CD4-positive, CD25-positive, alpha-beta regulatory T cell (primary cell): ENCODE data around the gene FAM234A. TPM values are rescaled to one million over a fixed set of nuclear protein-coding genes. Genes with fewer than 3 reads are reported as not detected.

Experiments used
- ATAC-seq, 2 donors: fragments of 150-1000 bp; cut with Tn5 transposase; one replicate each; pipeline ENCODE4 v1.10.0; 2021; ENCODE audit warnings: low read depth in 2 of 2, moderate number of reproducible peaks in 2 of 2, moderate library complexity in 1 of 2
- DNase-seq, 3 donors: peaks; one replicate each; pipeline versions ENCODE4 v3.0.0 to v3.0.0-alpha.2; 2012 to 2022; ENCODE audit warnings: mixed read lengths in 1 of 3
- H3K27ac ChIP-seq: one replicate; pipeline ENCODE4 v1.7.0; 2013; ENCODE audit warnings: mild to moderate bottlenecking, low read length; ENCODE audit not compliant: insufficient read depth, poor library complexity, severe bottlenecking
- H3K27me3 ChIP-seq: one replicate; pipeline ENCODE4 v1.7.0; 2013; ENCODE audit warnings: low read length; ENCODE audit not compliant: control insufficient read depth, insufficient read depth
- H3K36me3 ChIP-seq: one replicate; pipeline ENCODE4 v1.7.0; 2013; ENCODE audit warnings: mild to moderate bottlenecking, low read length, moderate library complexity; ENCODE audit not compliant: control insufficient read depth, insufficient read depth
- H3K4me1 ChIP-seq: 2 replicates; pipeline ENCODE4 v1.7.0; 2013; ENCODE audit warnings: mild to moderate bottlenecking, low read length; ENCODE audit not compliant: insufficient read depth, control insufficient read depth, poor library complexity, severe bottlenecking
- H3K4me3 ChIP-seq: one replicate; pipeline ENCODE4 v1.7.0; 2013; ENCODE audit warnings: low read depth, mild to moderate bottlenecking, low read length, moderate library complexity
- H3K9me3 ChIP-seq, 2 experiments: 1 replicate in 1 of 2; 2 replicates in 1 of 2; pipeline ENCODE4 v1.7.0; 2013; ENCODE audit warnings: low read length in 2 of 2, mild to moderate bottlenecking in 1 of 2, moderate library complexity in 1 of 2; ENCODE audit not compliant: control insufficient read depth in 2 of 2
- H3K27ac Mint-ChIP-seq, 3 donors: one replicate each; pipeline ENCODE4 v1.8.0; 2020 to 2022; ENCODE audit warnings: mild to moderate bottlenecking in 3 of 3, mixed read lengths in 3 of 3, moderate library complexity in 2 of 3
- H3K27me3 Mint-ChIP-seq: one replicate; pipeline ENCODE4 v1.8.0; 2022; ENCODE audit warnings: mild to moderate bottlenecking, mixed read lengths
- H3K36me3 Mint-ChIP-seq: one replicate; pipeline ENCODE4 v1.8.0; 2020; ENCODE audit warnings: mixed read lengths
- H3K4me1 Mint-ChIP-seq, 4 donors: one replicate each; pipeline ENCODE4 v1.8.0; 2020 to 2022; ENCODE audit warnings: mixed read lengths in 4 of 4, mild to moderate bottlenecking in 1 of 4
- H3K4me3 Mint-ChIP-seq, 4 donors: one replicate each; pipeline ENCODE4 v1.8.0; 2020 to 2022; ENCODE audit warnings: mild to moderate bottlenecking in 4 of 4, mixed read lengths in 4 of 4, moderate library complexity in 3 of 4
- H3K9me3 Mint-ChIP-seq, 7 donors: one replicate each; pipeline ENCODE4 v1.8.0; 2020 to 2022; ENCODE audit warnings: mixed read lengths in 7 of 7, mild to moderate bottlenecking in 3 of 7, moderate library complexity in 2 of 7
- polyA plus RNA-seq, 4 donors: library from polyadenylated mRNA; unstranded; fragments of 300-500 nt; fragmentation: Illumina TruSeq; gene quantifications; one replicate each; pipeline ENCODE4 v1.2.3, GENCODE V29; 2021
- total RNA-seq: library from RNA; stranded (reverse); gene quantifications from one replicate; pipeline ENCODE4 v1.2.3, GENCODE V29; 2022

The FAM234A gene
- total and polyA plus RNA-seq, 5 donors from 2014 or later, result 15.3 to 26.5 (median 22.1) TPM

DNA sequence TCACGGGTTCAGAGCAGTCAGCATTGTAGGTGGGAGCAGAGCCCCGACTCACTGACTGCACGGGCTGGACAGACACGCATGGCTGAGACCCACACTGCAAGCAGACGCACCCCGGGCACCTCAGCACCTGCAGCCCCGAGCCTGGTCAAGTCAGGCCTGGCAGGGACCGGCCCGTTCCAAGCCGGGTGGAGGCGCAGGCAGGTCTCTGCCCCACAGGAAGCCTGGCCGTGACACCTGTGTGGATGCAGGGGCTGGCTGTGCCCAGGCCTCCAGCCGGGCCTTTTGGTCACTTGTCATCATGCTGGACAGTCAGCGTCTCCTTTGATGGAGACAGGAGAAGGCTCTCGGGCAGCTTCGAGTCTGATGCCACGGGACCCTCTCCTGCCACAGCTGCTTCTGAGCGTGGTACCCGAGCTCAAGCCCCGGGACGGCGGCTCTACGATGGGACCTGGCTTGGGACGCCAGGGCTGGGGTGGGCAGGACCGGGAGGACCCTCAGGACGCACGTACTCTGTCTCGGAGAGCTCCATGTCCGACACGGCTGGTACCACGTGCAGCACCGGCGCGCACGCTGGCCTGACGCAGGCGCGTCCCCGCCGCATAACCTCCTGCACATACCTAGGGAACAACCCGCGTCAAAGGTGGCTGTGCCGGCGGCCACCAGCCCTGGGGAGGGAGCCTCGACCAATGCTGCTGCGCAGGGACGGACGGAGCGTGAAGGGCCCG lies 56.2 kb downstream of the FAM234A start:
- no peaks in the 10 kb centered on the region for H3K9me3 ChIP-seq
- no peak overlapping the region for H3K27ac Mint-ChIP-seq
- no peak for DNase-seq
- ATAC-seq, result no peak
- peaks cover 14% of the 10 kb centered on the region for H3K36me3 Mint-ChIP-seq
- H3K27me3 ChIP-seq, result no peaks in the 10 kb centered on the region
- H3K4me1 Mint-ChIP-seq, result no peaks in the 10 kb centered on the region
- H3K27ac ChIP-seq, result no peak overlapping the region
- H3K9me3 Mint-ChIP-seq, result peaks cover 0 to 2% (median 0%) of the 10 kb centered on the region in 7 donors
- H3K4me1 ChIP-seq, result no peaks in the 10 kb centered on the region
- H3K36me3 ChIP-seq, result peaks cover 29% of the 10 kb centered on the region
- no peak overlapping the region for H3K4me3 ChIP-seq
- H3K4me3 Mint-ChIP-seq, result no peak overlapping the region
- H3K27me3 Mint-ChIP-seq, result peaks cover 5% of the 10 kb centered on the region

DNA sequence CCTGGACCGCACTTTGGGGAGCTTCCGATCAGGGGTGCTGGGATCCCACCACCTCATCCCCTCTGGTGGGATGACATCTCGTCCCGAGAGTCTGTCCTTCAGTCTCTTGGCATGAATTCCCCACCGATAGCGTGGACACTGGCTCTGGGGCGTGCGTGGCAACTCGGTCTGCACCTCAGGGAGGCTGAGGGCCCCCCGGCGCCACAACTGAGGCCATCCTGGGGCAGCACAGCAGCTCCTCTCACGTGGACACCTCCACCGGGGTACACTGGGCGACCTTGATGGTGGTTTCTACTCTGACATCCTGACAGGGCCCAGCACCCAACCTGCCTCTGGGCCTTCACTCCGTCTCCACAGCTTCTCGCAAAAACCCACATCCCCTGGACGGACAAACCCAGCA lies 56.9 kb downstream of the FAM234A start:
- Histone ChIP-seq H3K27ac (no peak overlapping the region), H3K4me1 (no peaks in the 10 kb centered on the region), H3K4me3 (no peak overlapping the region), H3K36me3 (peaks cover 29% of the 10 kb centered on the region), H3K9me3 (no peaks in the 10 kb centered on the region), H3K27me3 (no peaks in the 10 kb centered on the region)
- Mint-ChIP-seq H3K36me3 (peaks cover 10% of the 10 kb centered on the region), H3K9me3 (peaks cover 0 to 2% (median 0%) of the 10 kb centered on the region in 7 donors), H3K27ac (no peak overlapping the region), H3K4me3 (no peak overlapping the region), H3K27me3 (peaks cover 5% of the 10 kb centered on the region), H3K4me1 (no peaks in the 10 kb centered on the region)
- ATAC-seq, result no peak
- no peak for DNase-seq

DNA sequence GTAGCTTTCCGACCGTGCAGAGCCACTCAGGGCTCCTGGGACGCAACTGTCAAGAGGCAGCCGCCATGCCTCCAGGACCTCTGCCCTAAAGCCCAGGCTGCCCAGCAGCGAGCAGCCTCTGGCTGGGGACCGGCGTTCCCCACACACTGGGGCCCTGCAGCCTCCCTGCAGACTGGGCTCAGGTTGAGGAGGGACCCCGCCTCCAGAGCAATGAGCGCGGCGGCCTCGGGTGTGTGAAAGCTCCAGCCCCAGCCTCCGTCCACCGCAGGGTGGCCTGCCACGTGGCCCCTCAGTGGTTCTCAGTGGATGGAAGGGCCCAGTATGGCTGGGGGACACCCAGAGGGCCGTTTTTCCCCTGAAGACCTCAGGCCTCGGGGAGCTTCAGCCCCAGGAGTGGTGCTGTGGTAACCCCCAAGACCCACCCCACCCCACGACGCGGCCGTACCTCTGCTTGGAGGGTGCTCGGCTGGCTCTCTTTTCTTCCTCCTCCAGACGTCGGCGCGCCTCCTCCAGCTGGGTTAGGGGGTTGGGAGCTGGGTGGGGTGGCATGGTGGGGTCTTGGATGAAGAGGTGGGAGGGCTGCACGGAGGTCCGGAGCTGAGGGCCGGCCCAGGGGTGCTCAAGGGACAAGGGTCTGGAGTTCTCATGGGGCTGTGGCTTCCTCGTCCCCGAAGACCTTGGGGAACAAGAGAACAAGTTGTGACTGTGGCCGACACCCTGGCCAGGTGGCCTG lies 58.6 kb downstream of the FAM234A start:
- H3K9me3 ChIP-seq, result no peaks in the 10 kb centered on the region
- Mint-ChIP-seq H3K27ac (no peak overlapping the region), H3K36me3 (peaks cover 5% of the 10 kb centered on the region), H3K4me1 (no peaks in the 10 kb centered on the region), H3K4me3 (no peak overlapping the region), H3K27me3 (peaks cover 5% of the 10 kb centered on the region), H3K9me3 (peaks cover 0 to 2% (median 0%) of the 10 kb centered on the region in 7 donors)
- H3K36me3 ChIP-seq, result peaks cover 30% of the 10 kb centered on the region
- H3K4me3 ChIP-seq, result no peak overlapping the region
- no peaks in the 10 kb centered on the region for H3K27me3 ChIP-seq
- no peak for ATAC-seq
- H3K27ac ChIP-seq, result no peak overlapping the region
- no peak for DNase-seq
- H3K4me1 ChIP-seq, result no peaks in the 10 kb centered on the region

DNA sequence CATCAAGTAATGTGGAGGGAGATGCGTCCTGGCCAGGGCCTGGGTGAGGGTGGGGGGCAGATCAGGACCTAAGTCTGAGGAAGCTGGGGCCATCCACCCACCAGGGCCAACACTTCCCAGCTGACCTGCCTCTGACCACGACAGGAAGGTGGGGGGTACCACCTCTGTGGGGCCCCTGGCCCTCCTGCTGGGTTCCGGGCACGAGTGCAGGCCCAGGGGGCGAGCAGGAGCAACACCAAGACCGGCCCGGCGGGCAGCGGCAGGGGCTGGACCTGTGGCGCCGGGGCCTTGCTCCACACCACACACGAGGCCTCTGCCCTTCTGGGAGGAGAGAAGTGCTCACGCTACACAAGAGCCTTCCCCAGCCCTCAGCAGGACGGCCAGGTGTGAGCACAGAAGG lies 61.7 kb downstream of the FAM234A start:
- no peak for DNase-seq
- Mint-ChIP-seq H3K27me3 (no peaks in the 10 kb centered on the region), H3K9me3 (peaks cover 0 to 2% (median 0%) of the 10 kb centered on the region in 7 donors), H3K27ac (no peak overlapping the region), H3K36me3 (peaks cover 5% of the 10 kb centered on the region), H3K4me3 (no peak overlapping the region), H3K4me1 (no peaks in the 10 kb centered on the region)
- Histone ChIP-seq H3K9me3 (no peaks in the 10 kb centered on the region), H3K27ac (no peak overlapping the region), H3K4me1 (no peaks in the 10 kb centered on the region), H3K27me3 (no peaks in the 10 kb centered on the region), H3K36me3 (peaks cover 21% of the 10 kb centered on the region), H3K4me3 (no peak overlapping the region)
- no peak for ATAC-seq

GRCh38 chr16:296806-297510 lies 62.3 kb downstream of the FAM234A start:
- ATAC-seq (no peak), DNase-seq (no peak)
- Mint-ChIP-seq H3K27ac (no peak overlapping the region), H3K36me3 (peaks cover 5% of the 10 kb centered on the region), H3K9me3 (peaks cover 0 to 2% (median 0%) of the 10 kb centered on the region in 7 donors), H3K27me3 (no peaks in the 10 kb centered on the region), H3K4me3 (no peak overlapping the region), H3K4me1 (no peaks in the 10 kb centered on the region)
- Histone ChIP-seq H3K4me1 (no peaks in the 10 kb centered on the region), H3K9me3 (no peaks in the 10 kb centered on the region), H3K27ac (no peak overlapping the region), H3K4me3 (no peak overlapping the region), H3K27me3 (no peaks in the 10 kb centered on the region), H3K36me3 (peaks cover 24% of the 10 kb centered on the region)

DNA sequence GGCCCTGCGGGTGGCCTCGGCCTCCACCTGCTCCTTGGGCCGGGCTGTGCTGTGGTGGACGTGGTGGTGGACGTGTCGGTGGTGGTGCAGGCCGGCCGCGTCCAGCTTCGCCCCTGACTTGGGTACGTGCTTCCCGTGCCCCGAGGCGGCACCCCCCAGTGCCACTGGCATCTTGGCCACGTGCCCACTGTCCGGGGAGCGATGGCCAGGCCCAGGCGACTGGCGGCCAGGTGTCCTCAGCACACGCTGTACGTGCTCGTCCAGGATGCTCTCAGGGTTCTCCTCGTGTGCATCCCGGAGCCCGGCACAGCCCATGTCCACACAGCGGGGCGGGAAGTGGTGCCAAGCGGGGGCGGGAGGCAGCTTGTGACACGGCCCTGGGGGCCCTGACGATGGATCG lies 63.2 kb downstream of the FAM234A start:
- no peaks in the 10 kb centered on the region for H3K4me1 ChIP-seq
- no peak overlapping the region for H3K4me3 Mint-ChIP-seq
- no peaks in the 10 kb centered on the region for H3K4me1 Mint-ChIP-seq
- no peaks in the 10 kb centered on the region for H3K27me3 ChIP-seq
- H3K27ac Mint-ChIP-seq, result no peak overlapping the region
- H3K4me3 ChIP-seq, result no peak overlapping the region
- ATAC-seq (no peak), DNase-seq (no peak)
- H3K9me3 Mint-ChIP-seq, result peaks cover 0 to 2% (median 0%) of the 10 kb centered on the region in 7 donors
- peaks cover 22% of the 10 kb centered on the region for H3K36me3 ChIP-seq
- peaks cover under 1% of the 10 kb centered on the region for H3K36me3 Mint-ChIP-seq
- H3K27ac ChIP-seq, result no peak overlapping the region
- no peaks in the 10 kb centered on the region for H3K27me3 Mint-ChIP-seq
- no peaks in the 10 kb centered on the region for H3K9me3 ChIP-seq

GRCh38 chr16:301235-301634 lies 66.6 kb downstream of the FAM234A start:
- peaks cover 23% of the 10 kb centered on the region for H3K36me3 ChIP-seq
- Mint-ChIP-seq H3K4me3 (no peak overlapping the region), H3K9me3 (no peaks in the 10 kb centered on the region), H3K27ac (peak overlapping the region in 1 of 3 donors; percentile 18), H3K4me1 (peaks cover 0 to 3% (median 0%) of the 10 kb centered on the region in 4 donors), H3K36me3 (peaks cover 5% of the 10 kb centered on the region), H3K27me3 (no peaks in the 10 kb centered on the region)
- no peak overlapping the region for H3K4me3 ChIP-seq
- no peaks in the 10 kb centered on the region for H3K4me1 ChIP-seq
- DNase-seq (no peak), ATAC-seq (no peak)
- no peaks in the 10 kb centered on the region for H3K9me3 ChIP-seq
- H3K27me3 ChIP-seq, result no peaks in the 10 kb centered on the region
- no peak overlapping the region for H3K27ac ChIP-seq
